Bone marrow (tissue), 2 donors: ENCODE results near the gene NR3C1.

Source experiments
- DNase-seq, 2 donors: peaks; one replicate each; lab custom pipeline; 2025; lab: John Stamatoyannopoulos, UW

Gene NR3C1

GRCh38 chr5:143398451-143399237 lies 4.8 kb downstream of the NR3C1 start:
- DNase-seq, result peak in 1 of 2 donors; percentile 25

- DNase-seq, result no peak
Observed at GRCh38 chr5:143398053-143398355, 5.5 kb downstream of the NR3C1 start.

GRCh38 chr5:143397302-143398052 lies 6.0 kb downstream of the NR3C1 start:
- no peak for DNase-seq

GRCh38 chr5:143396353-143396940 lies 7.0 kb downstream of the NR3C1 start:
- no peak for DNase-seq

- no peak for DNase-seq
Observed at GRCh38 chr5:143395638-143396352, 7.7 kb downstream of the NR3C1 start.

- no peak for DNase-seq
Observed at GRCh38 chr5:143393524-143393923, 10.0 kb downstream of the NR3C1 start.

GRCh38 chr5:143390941-143391340 lies 12.5 kb downstream of the NR3C1 start:
- no peak for DNase-seq

GRCh38 chr5:143390258-143390657 lies 13.2 kb downstream of the NR3C1 start:
- DNase-seq, result no peak

GRCh38 chr5:143386725-143387124 lies 16.8 kb downstream of the NR3C1 start:
- no peak for DNase-seq

- no peak for DNase-seq
Observed at GRCh38 chr5:143384865-143385657, 18.4 kb downstream of the NR3C1 start.

GRCh38 chr5:143383988-143384387 lies 19.5 kb downstream of the NR3C1 start:
- DNase-seq, result no peak

- DNase-seq, result no peak
Observed at GRCh38 chr5:143379606-143380005, 23.9 kb downstream of the NR3C1 start.

GRCh38 chr5:143376911-143377813 lies 26.3 kb downstream of the NR3C1 start:
- no peak for DNase-seq

GRCh38 chr5:143376195-143376779 lies 27.2 kb downstream of the NR3C1 start:
- no peak for DNase-seq

GRCh38 chr5:143374496-143375217 lies 28.8 kb downstream of the NR3C1 start:
- no peak for DNase-seq

GRCh38 chr5:143373076-143373475 lies 30.4 kb downstream of the NR3C1 start:
- DNase-seq, result no peak

- DNase-seq, result no peak
Observed at GRCh38 chr5:143372187-143372829, 31.2 kb downstream of the NR3C1 start.

- no peak for DNase-seq
Observed at GRCh38 chr5:143370440-143370839, 33.0 kb downstream of the NR3C1 start.

GRCh38 chr5:143364061-143364460 lies 39.4 kb downstream of the NR3C1 start:
- DNase-seq, result no peak
